ENCODE results near the gene CTSE. TPM values are rescaled to one million over a fixed set of nuclear protein-coding genes. Genes with fewer than 3 reads are reported as not detected.

The CTSE gene
- total RNA-seq, 2 experiments from 2014 or later: not detected

GRCh38 chr1:205981257-205981656 is 42.4 kb downstream of the CTSE start:
- TF ChIP-seq CTCF (IDR thresholded peaks at IDR 0.05): no peak
- no peaks in the 10 kb centered on the region for H3K36me3 Mint-ChIP-seq (ENCODE audit: low read depth)
- intact Hi-C loops (cut with micrococcal nuclease): loop anchor here (5.0 kb wide), 1 partner anchor 126 kb away; no protein-coding TSS in a partner anchor
- H3K27me3 Mint-ChIP-seq: peaks cover 1% of the 10 kb centered on the region
- H3K27ac Mint-ChIP-seq: no peak overlapping the region
- ATAC-seq (no peak), DNase-seq (no peak)
- H3K4me3 Mint-ChIP-seq: no peak overlapping the region
- POLR2A ChIA-PET: no interaction called here
- CTCF ChIA-PET: interaction anchor here (1.0 to 11.3 kb wide), 4 partner anchors 50 to 322 kb away, joined by 4 to 260 read pairs (median 10); no protein-coding TSS in a partner anchor
- no peaks in the 10 kb centered on the region for H3K9me3 Mint-ChIP-seq
- no peaks in the 10 kb centered on the region for H3K4me1 Mint-ChIP-seq (ENCODE audit: low read depth)

GRCh38 chr1:205980237-205980870 is 43.3 kb downstream of the CTSE start:
- Mint-ChIP-seq H3K9me3 (no peaks in the 10 kb centered on the region), H3K4me1 (ENCODE audit: low read depth) (no peaks in the 10 kb centered on the region), H3K27me3 (peaks cover 1% of the 10 kb centered on the region), H3K36me3 (ENCODE audit: low read depth) (no peaks in the 10 kb centered on the region), H3K27ac (no peak overlapping the region), H3K4me3 (no peak overlapping the region)
- ATAC-seq (no peak), DNase-seq (no peak)
- intact Hi-C loops (cut with micrococcal nuclease): loop anchor here (5.0 kb wide), 1 partner anchor 127 kb away; no protein-coding TSS in a partner anchor
- TF ChIP-seq CTCF (IDR thresholded peaks at IDR 0.05): no peak
- ChIA-PET CTCF (interaction anchor here (1.0 to 11.3 kb wide), 4 partner anchors 51 to 324 kb away, joined by 3 to 260 read pairs (median 58); no protein-coding TSS in a partner anchor), POLR2A (no interaction called here)

GRCh38 chr1:205979301-205979700 is 44.4 kb downstream of the CTSE start:
- H3K4me3 Mint-ChIP-seq: no peak overlapping the region
- H3K27ac Mint-ChIP-seq: no peak overlapping the region
- peaks cover 3% of the 10 kb centered on the region for H3K9me3 Mint-ChIP-seq
- no peaks in the 10 kb centered on the region for H3K36me3 Mint-ChIP-seq (ENCODE audit: low read depth)
- H3K4me1 Mint-ChIP-seq (ENCODE audit: low read depth): no peaks in the 10 kb centered on the region
- no peak for TF ChIP-seq CTCF (IDR thresholded peaks at IDR 0.05)
- peaks cover 1% of the 10 kb centered on the region for H3K27me3 Mint-ChIP-seq
- DNase-seq: no peak
- ATAC-seq: no peak
- CTCF ChIA-PET: interaction anchor here (0.6 to 11.3 kb wide), 7 partner anchors 12 to 322 kb away, joined by 3 to 260 read pairs (median 3); no protein-coding TSS in a partner anchor
- intact Hi-C loops (cut with micrococcal nuclease): loop anchor here (5.0 kb wide), 1 partner anchor 322 kb away; no protein-coding TSS in a partner anchor
- POLR2A ChIA-PET: no interaction called here

- TF ChIP-seq CTCF (IDR thresholded peaks at IDR 0.05): no peak
- no peaks in the 10 kb centered on the region for H3K36me3 Mint-ChIP-seq (ENCODE audit: low read depth)
- no peaks in the 10 kb centered on the region for H3K4me1 Mint-ChIP-seq (ENCODE audit: low read depth)
- POLR2A ChIA-PET: no interaction called here
- intact Hi-C loops (cut with micrococcal nuclease): loop anchor here (5.0 kb wide), 1 partner anchor 321 kb away; no protein-coding TSS in a partner anchor
- ATAC-seq (no peak), DNase-seq (no peak)
- no peak overlapping the region for H3K4me3 Mint-ChIP-seq
- peaks cover 1% of the 10 kb centered on the region for H3K27me3 Mint-ChIP-seq
- H3K9me3 Mint-ChIP-seq: peaks cover 5% of the 10 kb centered on the region
- CTCF ChIA-PET: interaction anchor here (0.7 to 11.3 kb wide), 16 partner anchors 8 to 387 kb away, joined by 3 to 260 read pairs (median 20); partner anchors contain the start of gene RAB29
- no peak overlapping the region for H3K27ac Mint-ChIP-seq
Observed at GRCh38 chr1:205978676-205979075, 45.0 kb downstream of the CTSE start.
